Endothelial cell of umbilical vein (primary cell): ENCODE measurements around the gene PAK4. TPM values are rescaled to one million over a fixed set of nuclear protein-coding genes. Genes with fewer than 3 reads are reported as not detected.

ENCODE experiments used
- BruUV-seq: library from RNA; stranded (reverse); fragments of 400-500 nt; replicated peaks from 2 replicates; lab custom pipeline; 2021; lab: Mats Ljungman, UMichigan
- CTCF ChIA-PET: fragments of 300-600, 350-600 bp; sonication (Branson Sonifier 250); formaldehyde crosslinking; loops from one replicate; lab custom pipeline; 2021; ENCODE audit warnings: antibody characterized with exemption, inconsistent platforms; lab: Charles Lee
- POLR2A ChIA-PET: fragments of 300-600, 350-600 bp; sonication (Branson Sonifier 250); formaldehyde crosslinking; loops from one replicate; lab custom pipeline; 2021; ENCODE audit warnings: antibody characterized with exemption, inconsistent platforms; lab: Charles Lee
- DNase-seq: peaks from one replicate; pipeline ENCODE4 v3.0.0-alpha.2; 2011; ENCODE audit warnings: low read depth, low spot score
- FAIRE-seq: peaks from 2 replicates; lab custom pipeline; 2011; peaks lifted over from hg19 to GRCh38; lab: Jason Lieb, UNC
- H2AFZ ChIP-seq: 2 replicates; pipeline ENCODE4 v1.6.0; 2012; ENCODE audit warnings: low read depth, low read length, control low read depth, inconsistent platforms
- H3K27ac ChIP-seq: 2 replicates; pipeline ENCODE4 v1.5.1; 2011; ENCODE audit warnings: low read depth, mild to moderate bottlenecking, control low read depth, low read length, moderate library complexity; ENCODE audit not compliant: insufficient read depth
- H3K27me3 ChIP-seq, 2 experiments: 2 replicates each; pipeline versions ENCODE4 v1.6.0 to v1.6.1; 2011; ENCODE audit warnings: low read length in 2 of 2, mixed read lengths in 1 of 2; ENCODE audit not compliant: control insufficient read depth in 2 of 2, insufficient read depth in 2 of 2
- H3K36me3 ChIP-seq, 2 experiments: 2 replicates in 1 of 2; 3 replicates in 1 of 2; pipeline ENCODE4 v1.5.1; 2011; ENCODE audit warnings: low read length in 2 of 2, mild to moderate bottlenecking in 1 of 2, moderate library complexity in 1 of 2; ENCODE audit not compliant: control insufficient read depth in 2 of 2, insufficient read depth in 2 of 2; ENCODE audit errors: extremely low read depth in 1 of 2
- H3K4me1 ChIP-seq: 3 replicates; pipeline ENCODE4 v1.5.1; 2011; ENCODE audit warnings: mild to moderate bottlenecking, low read length; ENCODE audit not compliant: control insufficient read depth, insufficient read depth; ENCODE audit errors: extremely low read depth
- H3K4me2 ChIP-seq: 2 replicates; pipeline ENCODE4 v1.6.1; 2011; ENCODE audit warnings: low read length, control low read depth, mixed read lengths; ENCODE audit not compliant: insufficient read depth
- H3K4me3 ChIP-seq, 3 experiments: fragments of 200-600 bp in 1 of 3; sonication (generic), shearing (Covaris generic) in 1 of 3; replicated peaks in 1 of 3; 2 replicates each; pipeline ENCODE4 v1.5.1; 2011 to 2016; ENCODE audit warnings: control low read depth in 3 of 3, low read length in 3 of 3, mild to moderate bottlenecking in 2 of 3, inconsistent platforms in 1 of 3, low read depth in 1 of 3, moderate library complexity in 1 of 3; ENCODE audit not compliant: insufficient read depth in 1 of 3
- H3K79me2 ChIP-seq: 2 replicates; pipeline ENCODE4 v1.6.0; 2012; ENCODE audit warnings: low read length, inconsistent platforms; ENCODE audit not compliant: control insufficient read depth, insufficient read depth
- H3K9ac ChIP-seq: replicated peaks from 2 replicates; pipeline ENCODE3; 2011; ENCODE audit warnings: low read length, control low read depth; ENCODE audit not compliant: insufficient read depth; ENCODE audit errors: extremely low read depth
- H3K9me1 ChIP-seq: replicated peaks from 3 replicates; pipeline ENCODE4 v1.6.0; 2011; ENCODE audit warnings: mild to moderate bottlenecking, low read length; ENCODE audit not compliant: control insufficient read depth, insufficient read depth; ENCODE audit errors: extremely low read depth
- H3K9me3 ChIP-seq: replicated peaks from 2 replicates; pipeline ENCODE4 v1.5.1; 2012; ENCODE audit warnings: low read length, inconsistent platforms; ENCODE audit not compliant: control insufficient read depth, insufficient read depth
- H4K20me1 ChIP-seq: replicated peaks from 2 replicates; pipeline ENCODE3; 2011; ENCODE audit warnings: mild to moderate bottlenecking, low read length; ENCODE audit not compliant: control insufficient read depth, insufficient read depth; ENCODE audit errors: extremely low read depth
- CTCF ChIP-seq, 2 donors: IDR thresholded peaks; 1 replicate in 1 of 2; 2 replicates in 1 of 2; pipeline ENCODE4 v1.5.1; 2011; ENCODE audit warnings: low read length in 2 of 2, mild to moderate bottlenecking in 2 of 2, moderate library complexity in 2 of 2, control low read depth in 1 of 2, inconsistent platforms in 1 of 2, low read depth in 1 of 2; ENCODE audit not compliant: insufficient read depth in 1 of 2; ENCODE audit errors: extremely low read depth in 1 of 2
- EZH2 ChIP-seq: IDR thresholded peaks from 2 replicates; pipeline ENCODE4 v1.6.1; 2012; ENCODE audit warnings: borderline replicate concordance, low read depth, mild to moderate bottlenecking, moderate library complexity, low read length, inconsistent platforms; ENCODE audit not compliant: severe bottlenecking
- FOS ChIP-seq: IDR thresholded peaks from 2 replicates; pipeline ENCODE4 v1.6.1; 2011; ENCODE audit warnings: mild to moderate bottlenecking, low read length, moderate library complexity, borderline replicate concordance; ENCODE audit not compliant: insufficient read depth
- GATA2 ChIP-seq: IDR thresholded peaks from 2 replicates; pipeline ENCODE4 v1.7.0; 2011; ENCODE audit warnings: low read depth, mild to moderate bottlenecking, moderate library complexity, mixed read lengths, low read length; ENCODE audit not compliant: insufficient read length, insufficient read depth
- JUN ChIP-seq: IDR thresholded peaks from 2 replicates; pipeline ENCODE4 v1.6.1; 2011; ENCODE audit warnings: borderline replicate concordance, low read depth; ENCODE audit not compliant: insufficient read length, insufficient read depth
- MYC ChIP-seq: IDR thresholded peaks from one replicate; pipeline ENCODE4 v1.6.1; 2011; ENCODE audit warnings: mild to moderate bottlenecking, low read depth, low read length
- POLR2A ChIP-seq: IDR thresholded peaks from 2 replicates; pipeline ENCODE4 v1.6.1; 2012; ENCODE audit warnings: low read depth, mild to moderate bottlenecking, control low read depth, low read length
- POLR2AphosphoS5 ChIP-seq: IDR thresholded peaks from 2 replicates; pipeline ENCODE4 v1.6.1; 2012; ENCODE audit warnings: low read depth, mild to moderate bottlenecking, control low read depth, low read length, moderate library complexity; ENCODE audit not compliant: insufficient read depth
- dilution Hi-C: fragments of 300-500 bp; cut with MboI; formaldehyde crosslinking; loops from one replicate; pipeline ENCODE4 v1.15.0; 2019; ENCODE audit warnings: low sequenced_read_pairs; ENCODE audit not compliant: extremely low pct_ligation_motif_present
- intact Hi-C: fragments of 100-400 bp; cut with micrococcal nuclease; formaldehyde crosslinking; loops from one replicate; pipeline ENCODE4 v1.10.0; 2022
- polyA plus RNA-seq, 4 experiments: library from polyadenylated mRNA; depleted of rRNA in 3 of 4; stranded (reverse) in 3 of 4; unstranded in 1 of 4; fragments of >200 nt; gene quantifications; 2 replicates each; pipeline versions ENCODE4 v1.2.1 to v1.2.3, GENCODE V29; 2011 to 2012; ENCODE audit warnings: missing spikeins in 1 of 4
- total RNA-seq: library from RNA; stranded (reverse); gene quantifications from 2 replicates; pipeline ENCODE4 v1.2.3, GENCODE V29; 2021
- TF ChIP-seq, protein P1 (sequence below): IDR thresholded peaks from 2 replicates; pipeline ENCODE4 v1.6.1; 2011; ENCODE audit not compliant: insufficient read depth, insufficient read length

PAK4 gene
- total and polyA plus RNA-seq, 2 donors (not counting 3 experiments of a cell fraction or from before 2014, with no cell fraction given): 39.8 to 55.4 TPM

- no peaks in the 10 kb centered on the region for H3K36me3 ChIP-seq
- no peaks in the 10 kb centered on the region for H3K27me3 ChIP-seq
- H3K9me1 ChIP-seq: no peaks in the 10 kb centered on the region
- no peaks in the 10 kb centered on the region for H4K20me1 ChIP-seq
- H3K27ac ChIP-seq: no peak overlapping the region
- H3K9me3 ChIP-seq: no peaks in the 10 kb centered on the region
- CTCF ChIA-PET: interaction anchor here (1.5 kb wide), 1 partner anchor 33 kb away, joined by 3 read pairs; no protein-coding TSS in a partner anchor
- H2AFZ ChIP-seq: no peak overlapping the region
- POLR2A ChIA-PET: no interaction called here
- peaks cover 41% of the 10 kb centered on the region for H3K79me2 ChIP-seq
- H3K9ac ChIP-seq: no peak overlapping the region
- DNase-seq (no peak), FAIRE-seq (no peak)
- H3K4me3 ChIP-seq: no peak overlapping the region
- no TSS peak for BruUV-seq
- no peak for TF ChIP-seq FOS
- no peak overlapping the region for H3K4me2 ChIP-seq
- intact Hi-C loops: no loop called here
- dilution Hi-C loops: no loop called here
- no peaks in the 10 kb centered on the region for H3K4me1 ChIP-seq
Measured at GRCh38 chr19:39154100-39154628, 28.6 kb downstream of the PAK4 start.

- H3K9ac ChIP-seq: no peak overlapping the region
- H3K79me2 ChIP-seq: peaks cover 40% of the 10 kb centered on the region
- H3K4me1 ChIP-seq: no peaks in the 10 kb centered on the region
- ChIA-PET POLR2A (no interaction called here), CTCF (interaction anchor here (1.5 to 1.6 kb wide), 2 partner anchors 33 kb away, joined by 3 to 4 read pairs; no protein-coding TSS in a partner anchor)
- no peaks in the 10 kb centered on the region for H3K9me1 ChIP-seq
- DNase-seq (no peak), FAIRE-seq (no peak)
- dilution Hi-C loops: no loop called here
- H4K20me1 ChIP-seq: no peaks in the 10 kb centered on the region
- TF ChIP-seq EZH2 (no peak), MYC (no peak), POLR2AphosphoS5 (no peak), CTCF (IDR thresholded peaks at IDR 0.05; ENCODE audit: extremely low read depth in 1 of 2, insufficient read depth in 1 of 2, low read depth in 1 of 2, low read length in 2 of 2) (no peak), FOS (no peak), POLR2A (no peak), JUN (no peak), GATA2 (no peak)
- TF ChIP-seq, protein P1, sequence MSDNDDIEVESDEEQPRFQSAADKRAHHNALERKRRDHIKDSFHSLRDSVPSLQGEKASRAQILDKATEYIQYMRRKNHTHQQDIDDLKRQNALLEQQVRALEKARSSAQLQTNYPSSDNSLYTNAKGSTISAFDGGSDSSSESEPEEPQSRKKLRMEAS: no peak
- intact Hi-C loops: no loop called here
- H3K4me2 ChIP-seq: no peak overlapping the region
- no peak overlapping the region for H3K27ac ChIP-seq
- no peak overlapping the region for H3K4me3 ChIP-seq
- H3K9me3 ChIP-seq: no peaks in the 10 kb centered on the region
- no peaks in the 10 kb centered on the region for H3K36me3 ChIP-seq
- no TSS peak for BruUV-seq
- H2AFZ ChIP-seq: no peak overlapping the region
- no peaks in the 10 kb centered on the region for H3K27me3 ChIP-seq
Measured at GRCh38 chr19:39154629-39155100, 29.1 kb downstream of the PAK4 start.
